Left hindlimb (tissue), 1 donor: ENCODE measurements around the gene SH3GLB2.
"Not testable (repeated sequence)": the region's sequence is repeated elsewhere in the genome, so short reads cannot be mapped to it uniquely, and the experiment has no call there.

Experiments
- DNase-seq: peaks from one replicate; pipeline ENCODE4 v3.0.0-alpha.2; 2018

Gene SH3GLB2

GRCh38 chr9:129014124-129014523 lies 14.0 kb downstream of the SH3GLB2 start:
- no peak for DNase-seq

- no peak for DNase-seq
These were observed 14.5 kb downstream of the SH3GLB2 start for GRCh38 chr9:129013674-129014073.

- no peak for DNase-seq
These were observed 15.2 kb downstream of the SH3GLB2 start for GRCh38 chr9:129012893-129013448.

- DNase-seq: no peak
These were observed 15.8 kb downstream of the SH3GLB2 start for GRCh38 chr9:129012343-129012742.

GRCh38 chr9:129011761-129012181 lies 16.4 kb downstream of the SH3GLB2 start:
- no peak for DNase-seq

- DNase-seq: no peak
These were observed 17.0 kb downstream of the SH3GLB2 start for GRCh38 chr9:129011170-129011569.

- DNase-seq: no peak
These were observed 17.7 kb downstream of the SH3GLB2 start for GRCh38 chr9:129010267-129010975.

- no peak for DNase-seq
These were observed 18.5 kb downstream of the SH3GLB2 start for GRCh38 chr9:129009584-129010141.

GRCh38 chr9:129008986-129009583 lies 19.0 kb downstream of the SH3GLB2 start:
- no peak for DNase-seq

GRCh38 chr9:129008469-129008965 lies 19.6 kb downstream of the SH3GLB2 start:
- no peak for DNase-seq

GRCh38 chr9:129007766-129008468 lies 20.2 kb downstream of the SH3GLB2 start:
- no peak for DNase-seq

GRCh38 chr9:129007035-129007765 lies 20.9 kb downstream of the SH3GLB2 start:
- no peak for DNase-seq

- peak; percentile 65 for DNase-seq
These were observed 21.6 kb downstream of the SH3GLB2 start for GRCh38 chr9:129006328-129007034.

GRCh38 chr9:129005336-129005997 lies 22.7 kb downstream of the SH3GLB2 start:
- no peak for DNase-seq

GRCh38 chr9:129004173-129004572 lies 24.0 kb downstream of the SH3GLB2 start:
- not testable (repeated sequence) for DNase-seq

- DNase-seq: no peak
These were observed 25.1 kb downstream of the SH3GLB2 start for GRCh38 chr9:129002992-129003391.

- DNase-seq: no peak
These were observed 26.4 kb downstream of the SH3GLB2 start for GRCh38 chr9:129001504-129002325.

- no peak for DNase-seq
These were observed 28.4 kb downstream of the SH3GLB2 start for GRCh38 chr9:128999581-129000206.

GRCh38 chr9:128998462-128998861 lies 29.7 kb downstream of the SH3GLB2 start:
- DNase-seq: no peak

- DNase-seq: no peak
These were observed 32.3 kb downstream of the SH3GLB2 start for GRCh38 chr9:128995791-128996190.
